Calu3 (cell line): ENCODE data around the gene NOS1. TPM values are rescaled to one million over a fixed set of nuclear protein-coding genes. Genes with fewer than 3 reads are reported as not detected.

Experiments used
- BruUV-seq: library from RNA; stranded (reverse); fragments of 400-500 nt; replicated peaks from 2 replicates; lab custom pipeline; 2021; lab: Mats Ljungman, UMichigan
- CTCF ChIA-PET: fragments of 300-600 bp; sonication (Branson Sonifier 250); formaldehyde crosslinking; loops from one replicate; lab custom pipeline; 2022; ENCODE audit warnings: antibody characterized with exemption; lab: Charles Lee
- DNase-seq: peaks from one replicate; pipeline ENCODE4 v3.0.0; 2022
- H3K27ac Mint-ChIP-seq: one replicate; pipeline ENCODE4 v1.8.0; 2022; ENCODE audit warnings: mixed read lengths; ENCODE audit not compliant: unreplicated experiment
- H3K27me3 Mint-ChIP-seq: one replicate; pipeline ENCODE4 v1.8.0; 2022; ENCODE audit warnings: mixed read lengths; ENCODE audit not compliant: unreplicated experiment
- H3K36me3 Mint-ChIP-seq: one replicate; pipeline ENCODE4 v1.8.0; 2022; ENCODE audit warnings: mild to moderate bottlenecking, moderate library complexity, mixed read lengths; ENCODE audit not compliant: insufficient read depth, unreplicated experiment
- H3K4me1 Mint-ChIP-seq: one replicate; pipeline ENCODE4 v1.8.0; 2022; ENCODE audit warnings: mild to moderate bottlenecking, low read depth, mixed read lengths; ENCODE audit not compliant: unreplicated experiment
- H3K4me3 Mint-ChIP-seq: one replicate; pipeline ENCODE4 v1.8.0; 2022; ENCODE audit warnings: mild to moderate bottlenecking, low read depth, moderate library complexity, mixed read lengths; ENCODE audit not compliant: unreplicated experiment
- H3K9me3 Mint-ChIP-seq: one replicate; pipeline ENCODE4 v1.8.0; 2022; ENCODE audit warnings: low read depth, mixed read lengths; ENCODE audit not compliant: unreplicated experiment
- intact Hi-C: fragments of 100-400 bp; cut with micrococcal nuclease; formaldehyde crosslinking; loops from one replicate; pipeline ENCODE4 v1.10.0; 2022; ENCODE audit not compliant: unreplicated experiment
- total RNA-seq: library from RNA; stranded (reverse); gene quantifications from 2 replicates; pipeline ENCODE4 v1.2.3, GENCODE V29; 2022
- TF ChIP-seq, protein P1 (sequence below): fragments of 200-600 bp; IDR thresholded peaks from one replicate; pipeline ENCODE4 v1.8.0; 2022; ENCODE audit warnings: antibody characterized with exemption; ENCODE audit not compliant: unreplicated experiment

NOS1 gene
- total RNA-seq, 1 experiment from 2014 or later, result not detected

DNA sequence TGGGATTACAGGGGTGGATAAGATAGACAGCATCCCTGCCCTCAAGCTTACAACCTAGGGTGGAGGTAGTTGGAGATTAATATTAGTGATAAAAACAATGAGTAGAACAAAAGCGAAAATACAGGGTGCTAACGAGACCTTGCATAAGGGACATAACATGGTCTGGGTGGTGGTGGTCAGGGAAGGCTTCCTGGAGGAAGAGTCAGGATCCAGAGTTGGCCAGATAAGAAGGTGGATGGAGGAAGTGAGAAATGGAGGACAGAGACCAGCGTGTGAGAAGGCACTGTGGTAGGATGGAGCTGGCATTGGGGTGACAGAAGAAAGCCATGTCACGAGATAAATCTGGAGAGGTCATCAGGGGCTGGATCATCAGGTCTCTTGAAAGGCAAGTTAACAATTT lies 19.2 kb downstream of the NOS1 start:
- BruUV-seq, result no TSS peak
- H3K4me1 Mint-ChIP-seq, result peaks cover 14% of the 10 kb centered on the region
- no peak for DNase-seq
- H3K9me3 Mint-ChIP-seq, result no peaks in the 10 kb centered on the region
- no peak overlapping the region for H3K27ac Mint-ChIP-seq
- no peak overlapping the region for H3K4me3 Mint-ChIP-seq
- H3K27me3 Mint-ChIP-seq, result peaks cover 45% of the 10 kb centered on the region
- CTCF ChIA-PET, result no interaction called here
- TF ChIP-seq, protein P1, sequence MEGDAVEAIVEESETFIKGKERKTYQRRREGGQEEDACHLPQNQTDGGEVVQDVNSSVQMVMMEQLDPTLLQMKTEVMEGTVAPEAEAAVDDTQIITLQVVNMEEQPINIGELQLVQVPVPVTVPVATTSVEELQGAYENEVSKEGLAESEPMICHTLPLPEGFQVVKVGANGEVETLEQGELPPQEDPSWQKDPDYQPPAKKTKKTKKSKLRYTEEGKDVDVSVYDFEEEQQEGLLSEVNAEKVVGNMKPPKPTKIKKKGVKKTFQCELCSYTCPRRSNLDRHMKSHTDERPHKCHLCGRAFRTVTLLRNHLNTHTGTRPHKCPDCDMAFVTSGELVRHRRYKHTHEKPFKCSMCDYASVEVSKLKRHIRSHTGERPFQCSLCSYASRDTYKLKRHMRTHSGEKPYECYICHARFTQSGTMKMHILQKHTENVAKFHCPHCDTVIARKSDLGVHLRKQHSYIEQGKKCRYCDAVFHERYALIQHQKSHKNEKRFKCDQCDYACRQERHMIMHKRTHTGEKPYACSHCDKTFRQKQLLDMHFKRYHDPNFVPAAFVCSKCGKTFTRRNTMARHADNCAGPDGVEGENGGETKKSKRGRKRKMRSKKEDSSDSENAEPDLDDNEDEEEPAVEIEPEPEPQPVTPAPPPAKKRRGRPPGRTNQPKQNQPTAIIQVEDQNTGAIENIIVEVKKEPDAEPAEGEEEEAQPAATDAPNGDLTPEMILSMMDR, result no peak
- H3K36me3 Mint-ChIP-seq, result no peaks in the 10 kb centered on the region
- intact Hi-C loops, result no loop called here

DNA sequence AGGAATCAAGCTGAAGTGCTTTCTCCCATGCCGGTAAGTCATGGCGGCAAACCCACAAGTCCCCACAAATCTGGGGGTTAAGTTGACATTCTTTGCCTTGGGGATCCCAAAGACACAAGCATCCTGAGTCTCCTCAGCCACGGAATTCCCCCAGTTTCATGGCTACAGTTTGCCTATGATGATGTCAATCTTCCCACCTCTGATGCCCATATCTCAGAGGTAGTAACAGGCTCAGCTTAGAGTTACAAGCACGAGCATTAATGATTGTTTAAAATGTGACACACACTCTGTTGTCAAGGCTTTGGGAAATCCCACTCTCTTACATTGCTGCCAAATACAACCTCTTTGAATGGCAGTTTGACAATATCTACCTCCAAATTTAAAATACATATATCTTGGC lies 22.3 kb downstream of the NOS1 start:
- no TSS peak for BruUV-seq
- no peak overlapping the region for H3K4me3 Mint-ChIP-seq
- CTCF ChIA-PET, result no interaction called here
- no peak overlapping the region for H3K27ac Mint-ChIP-seq
- intact Hi-C loops, result no loop called here
- H3K27me3 Mint-ChIP-seq, result peaks cover 67% of the 10 kb centered on the region
- peaks cover 14% of the 10 kb centered on the region for H3K4me1 Mint-ChIP-seq
- no peaks in the 10 kb centered on the region for H3K9me3 Mint-ChIP-seq
- H3K36me3 Mint-ChIP-seq, result no peaks in the 10 kb centered on the region
- DNase-seq, result no peak
- TF ChIP-seq, protein P1, result no peak

DNA sequence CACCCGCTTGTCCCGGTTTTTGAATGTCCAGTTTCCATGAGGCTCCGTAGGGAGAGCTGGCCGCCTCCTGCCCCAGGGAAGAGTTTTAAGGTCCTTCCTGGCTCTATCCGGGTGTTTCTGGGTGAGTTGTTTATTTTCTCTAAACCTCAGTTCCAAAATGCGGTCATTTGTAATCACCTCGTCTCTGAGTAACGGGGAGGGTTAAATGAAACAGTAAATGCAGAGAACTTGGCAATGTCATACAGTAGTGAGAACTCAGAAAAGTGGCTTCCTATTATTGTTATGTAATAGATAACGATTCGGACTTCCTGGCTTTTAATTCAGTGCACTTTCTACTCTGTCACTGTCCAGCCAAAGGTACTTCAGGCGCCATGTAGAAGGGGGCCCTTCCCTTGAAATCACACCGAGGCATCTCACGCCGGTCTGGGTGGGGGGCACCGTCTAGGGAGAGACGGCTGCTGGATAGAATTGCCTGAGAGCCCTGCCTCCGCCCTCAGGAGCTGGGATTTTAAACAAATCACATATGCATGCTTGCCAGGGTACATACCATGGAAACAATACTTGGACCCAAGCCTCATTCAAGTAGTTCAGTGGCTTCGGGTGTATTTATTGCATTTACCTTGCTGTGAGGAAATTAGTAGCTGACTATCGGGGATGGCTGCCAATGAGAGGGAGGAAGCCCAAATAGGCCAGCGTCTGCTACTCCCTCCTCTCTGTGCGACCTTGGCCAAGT lies 26.4 kb downstream of the NOS1 start:
- no peaks in the 10 kb centered on the region for H3K9me3 Mint-ChIP-seq
- no peak overlapping the region for H3K27ac Mint-ChIP-seq
- intact Hi-C loops, result no loop called here
- H3K4me1 Mint-ChIP-seq, result no peaks in the 10 kb centered on the region
- H3K4me3 Mint-ChIP-seq, result no peak overlapping the region
- peaks cover 83% of the 10 kb centered on the region for H3K27me3 Mint-ChIP-seq
- CTCF ChIA-PET, result interaction anchor here (0.9 kb wide), 1 partner anchor 10 kb away, joined by 3 read pairs; no protein-coding TSS in a partner anchor
- TF ChIP-seq, protein P1, result no peak
- BruUV-seq, result no TSS peak
- no peak for DNase-seq
- no peaks in the 10 kb centered on the region for H3K36me3 Mint-ChIP-seq

DNA sequence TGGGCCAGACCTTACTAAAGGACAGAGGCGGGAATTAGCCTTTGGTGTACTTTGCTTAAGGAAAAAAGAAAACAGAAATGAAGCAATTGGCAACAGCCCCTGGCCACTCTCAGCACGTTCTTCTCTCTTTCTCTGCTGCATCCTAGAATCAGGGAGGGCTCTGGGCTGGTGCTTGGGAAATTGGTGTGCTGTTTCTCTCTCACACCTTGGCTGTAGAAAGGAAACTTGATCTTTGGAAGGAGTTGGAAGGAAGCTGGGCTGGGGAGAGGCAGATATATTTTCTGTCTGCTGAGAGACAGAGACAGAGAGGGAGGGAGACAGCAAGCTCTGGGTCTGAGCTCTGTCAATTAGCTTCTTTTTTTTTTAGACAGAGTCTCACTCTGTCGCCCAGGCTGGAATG lies 27.4 kb downstream of the NOS1 start:
- H3K27me3 Mint-ChIP-seq, result peaks cover 83% of the 10 kb centered on the region
- H3K4me1 Mint-ChIP-seq, result no peaks in the 10 kb centered on the region
- no peak for DNase-seq
- no peak overlapping the region for H3K4me3 Mint-ChIP-seq
- H3K36me3 Mint-ChIP-seq, result no peaks in the 10 kb centered on the region
- CTCF ChIA-PET, result no interaction called here
- intact Hi-C loops, result no loop called here
- no peaks in the 10 kb centered on the region for H3K9me3 Mint-ChIP-seq
- no TSS peak for BruUV-seq
- TF ChIP-seq, protein P1, result no peak
- no peak overlapping the region for H3K27ac Mint-ChIP-seq
